HuH-7 (cell line): ENCODE data around the gene ZNF81.
"Not testable (repeated sequence)": the region's sequence is repeated elsewhere in the genome, so short reads cannot be mapped to it uniquely, and the experiment has no call there.

ENCODE experiments used
- DNase-seq: peaks from one replicate; pipeline ENCODE4 v3.0.0; 2011; ENCODE audit warnings: low spot score

ZNF81 gene

GRCh38 chrX:47836164-47837072 is at the start of gene ZNF81:
TSS of gene ZNF81 (plus strand) at chrX:47836902. CDS start at chrX:47846268, 9,366 bp downstream.
- DNase-seq = peak; percentile 47

- no peak for DNase-seq
Observed at GRCh38 chrX:47796433-47796906, 40.2 kb upstream of the ZNF81 start.

GRCh38 chrX:47797084-47797483 is 39.6 kb upstream of the ZNF81 start:
- DNase-seq = no peak

GRCh38 chrX:47798861-47799260 is 37.8 kb upstream of the ZNF81 start:
- DNase-seq = no peak

GRCh38 chrX:47802589-47802988 is 34.1 kb upstream of the ZNF81 start:
- no peak for DNase-seq

- DNase-seq = not testable (repeated sequence)
Observed at GRCh38 chrX:47803103-47803502, 33.6 kb upstream of the ZNF81 start.

- no peak for DNase-seq
Observed at GRCh38 chrX:47804315-47804714, 32.4 kb upstream of the ZNF81 start.

- not testable (repeated sequence) for DNase-seq
Observed at GRCh38 chrX:47805844-47806243, 30.9 kb upstream of the ZNF81 start.

- not testable (repeated sequence) for DNase-seq
Observed at GRCh38 chrX:47806415-47807271, 30.1 kb upstream of the ZNF81 start.

- DNase-seq = not testable (repeated sequence)
Observed at GRCh38 chrX:47807272-47807538, 29.5 kb upstream of the ZNF81 start.

GRCh38 chrX:47807548-47807947 is 29.2 kb upstream of the ZNF81 start:
- DNase-seq = no peak

- no peak for DNase-seq
Observed at GRCh38 chrX:47808904-47809788, 27.6 kb upstream of the ZNF81 start.

GRCh38 chrX:47814851-47815250 is 21.9 kb upstream of the ZNF81 start:
- DNase-seq = no peak

- no peak for DNase-seq
Observed at GRCh38 chrX:47815901-47816845, 20.5 kb upstream of the ZNF81 start.

- no peak for DNase-seq
Observed at GRCh38 chrX:47817421-47817820, 19.3 kb upstream of the ZNF81 start.

- no peak for DNase-seq
Observed at GRCh38 chrX:47817897-47818296, 18.8 kb upstream of the ZNF81 start.

GRCh38 chrX:47828984-47829383 is 7.7 kb upstream of the ZNF81 start:
- DNase-seq = no peak

- DNase-seq = peak; percentile 24
Observed at GRCh38 chrX:47831788-47832187, 4.9 kb upstream of the ZNF81 start.

GRCh38 chrX:47838361-47838760 is 1.7 kb downstream of the ZNF81 start:
- no peak for DNase-seq

GRCh38 chrX:47840111-47840510 is 3.4 kb downstream of the ZNF81 start:
- DNase-seq = no peak

- DNase-seq = no peak
Observed at GRCh38 chrX:47843363-47843762, 6.7 kb downstream of the ZNF81 start.
